Measurements from ENCODE around the gene HORMAD2.

The HORMAD2 gene

DNA sequence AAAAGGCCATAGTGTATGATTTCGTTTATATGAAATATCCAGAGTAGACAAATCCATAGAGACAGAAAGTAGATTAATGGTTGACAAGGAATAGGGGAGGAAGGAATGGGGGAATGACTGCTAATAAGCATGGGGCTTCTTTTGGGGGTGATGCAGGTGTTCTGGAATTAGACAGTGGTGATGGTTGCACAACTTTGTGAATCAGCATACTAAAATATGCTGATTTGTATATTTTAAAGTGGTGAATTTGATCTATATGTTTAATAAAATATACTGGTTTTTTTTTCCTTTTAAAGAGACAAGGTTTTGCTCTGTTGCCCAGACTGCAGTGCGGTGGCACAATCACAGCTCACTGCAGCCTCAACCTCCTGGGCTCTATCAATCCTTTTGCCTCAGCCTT, 6.5 kb upstream of the HORMAD2 start:
- TF ChIP-seq GLIS3 (CRISPR knock-in tag; IDR thresholded peaks at IDR 0.05) (no peak), TOX (CRISPR knock-in tag; IDR thresholded peaks at IDR 0.05; ENCODE audit: borderline replicate concordance) (no peak), BACH2 (CRISPR knock-in tag; IDR thresholded peaks at IDR 0.05; ENCODE audit: borderline replicate concordance) (no peak), RARB (CRISPR knock-in tag; IDR thresholded peaks at IDR 0.05) (no peak), ZFP30 (CRISPR knock-in tag; IDR thresholded peaks at IDR 0.05) (no peak), SNAI2 (CRISPR knock-in tag; IDR thresholded peaks at IDR 0.05) (no peak), CSDC2 (CRISPR knock-in tag; IDR thresholded peaks at IDR 0.05) (no peak), ZC3H10 (CRISPR knock-in tag; IDR thresholded peaks at IDR 0.05) (no peak), ZFP3 (CRISPR knock-in tag; IDR thresholded peaks at IDR 0.05) (no peak), ZNF565 (CRISPR knock-in tag; conservative IDR thresholded peaks at IDR 0.05; ENCODE audit: low read depth) (no peak), ZNF70 (CRISPR knock-in tag; IDR thresholded peaks at IDR 0.05) (no peak), ESRRG (CRISPR knock-in tag; IDR thresholded peaks at IDR 0.05) (no peak), ARNTL (CRISPR knock-in tag; IDR thresholded peaks at IDR 0.05; ENCODE audit: borderline replicate concordance, low read depth) (no peak)
- TF ChIP-seq, protein P1, sequence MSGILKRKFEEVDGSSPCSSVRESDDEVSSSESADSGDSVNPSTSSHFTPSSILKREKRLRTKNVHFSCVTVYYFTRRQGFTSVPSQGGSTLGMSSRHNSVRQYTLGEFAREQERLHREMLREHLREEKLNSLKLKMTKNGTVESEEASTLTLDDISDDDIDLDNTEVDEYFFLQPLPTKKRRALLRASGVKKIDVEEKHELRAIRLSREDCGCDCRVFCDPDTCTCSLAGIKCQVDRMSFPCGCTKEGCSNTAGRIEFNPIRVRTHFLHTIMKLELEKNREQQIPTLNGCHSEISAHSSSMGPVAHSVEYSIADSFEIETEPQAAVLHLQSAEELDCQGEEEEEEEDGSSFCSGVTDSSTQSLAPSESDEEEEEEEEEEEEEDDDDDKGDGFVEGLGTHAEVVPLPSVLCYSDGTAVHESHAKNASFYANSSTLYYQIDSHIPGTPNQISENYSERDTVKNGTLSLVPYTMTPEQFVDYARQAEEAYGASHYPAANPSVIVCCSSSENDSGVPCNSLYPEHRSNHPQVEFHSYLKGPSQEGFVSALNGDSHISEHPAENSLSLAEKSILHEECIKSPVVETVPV (CRISPR knock-in tag; IDR thresholded peaks at IDR 0.05) = no peak
- TF ChIP-seq, protein P2, sequence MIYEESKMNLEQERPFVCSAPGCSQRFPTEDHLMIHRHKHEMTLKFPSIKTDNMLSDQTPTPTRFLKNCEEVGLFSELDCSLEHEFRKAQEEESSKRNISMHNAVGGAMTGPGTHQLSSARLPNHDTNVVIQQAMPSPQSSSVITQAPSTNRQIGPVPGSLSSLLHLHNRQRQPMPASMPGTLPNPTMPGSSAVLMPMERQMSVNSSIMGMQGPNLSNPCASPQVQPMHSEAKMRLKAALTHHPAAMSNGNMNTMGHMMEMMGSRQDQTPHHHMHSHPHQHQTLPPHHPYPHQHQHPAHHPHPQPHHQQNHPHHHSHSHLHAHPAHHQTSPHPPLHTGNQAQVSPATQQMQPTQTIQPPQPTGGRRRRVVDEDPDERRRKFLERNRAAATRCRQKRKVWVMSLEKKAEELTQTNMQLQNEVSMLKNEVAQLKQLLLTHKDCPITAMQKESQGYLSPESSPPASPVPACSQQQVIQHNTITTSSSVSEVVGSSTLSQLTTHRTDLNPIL (CRISPR knock-in tag; IDR thresholded peaks at IDR 0.05; ENCODE audit: low read depth) = no peak
- TF ChIP-seq, protein P3, sequence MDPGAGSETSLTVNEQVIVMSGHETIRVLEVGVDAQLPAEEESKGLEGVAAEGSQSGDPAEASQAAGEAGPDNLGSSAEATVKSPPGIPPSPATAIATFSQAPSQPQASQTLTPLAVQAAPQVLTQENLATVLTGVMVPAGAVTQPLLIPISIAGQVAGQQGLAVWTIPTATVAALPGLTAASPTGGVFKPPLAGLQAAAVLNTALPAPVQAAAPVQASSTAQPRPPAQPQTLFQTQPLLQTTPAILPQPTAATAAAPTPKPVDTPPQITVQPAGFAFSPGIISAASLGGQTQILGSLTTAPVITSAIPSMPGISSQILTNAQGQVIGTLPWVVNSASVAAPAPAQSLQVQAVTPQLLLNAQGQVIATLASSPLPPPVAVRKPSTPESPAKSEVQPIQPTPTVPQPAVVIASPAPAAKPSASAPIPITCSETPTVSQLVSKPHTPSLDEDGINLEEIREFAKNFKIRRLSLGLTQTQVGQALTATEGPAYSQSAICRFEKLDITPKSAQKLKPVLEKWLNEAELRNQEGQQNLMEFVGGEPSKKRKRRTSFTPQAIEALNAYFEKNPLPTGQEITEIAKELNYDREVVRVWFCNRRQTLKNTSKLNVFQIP (CRISPR knock-in tag; IDR thresholded peaks at IDR 0.05; ENCODE audit: borderline replicate concordance, low read depth) = no peak
- TF ChIP-seq, protein P4, sequence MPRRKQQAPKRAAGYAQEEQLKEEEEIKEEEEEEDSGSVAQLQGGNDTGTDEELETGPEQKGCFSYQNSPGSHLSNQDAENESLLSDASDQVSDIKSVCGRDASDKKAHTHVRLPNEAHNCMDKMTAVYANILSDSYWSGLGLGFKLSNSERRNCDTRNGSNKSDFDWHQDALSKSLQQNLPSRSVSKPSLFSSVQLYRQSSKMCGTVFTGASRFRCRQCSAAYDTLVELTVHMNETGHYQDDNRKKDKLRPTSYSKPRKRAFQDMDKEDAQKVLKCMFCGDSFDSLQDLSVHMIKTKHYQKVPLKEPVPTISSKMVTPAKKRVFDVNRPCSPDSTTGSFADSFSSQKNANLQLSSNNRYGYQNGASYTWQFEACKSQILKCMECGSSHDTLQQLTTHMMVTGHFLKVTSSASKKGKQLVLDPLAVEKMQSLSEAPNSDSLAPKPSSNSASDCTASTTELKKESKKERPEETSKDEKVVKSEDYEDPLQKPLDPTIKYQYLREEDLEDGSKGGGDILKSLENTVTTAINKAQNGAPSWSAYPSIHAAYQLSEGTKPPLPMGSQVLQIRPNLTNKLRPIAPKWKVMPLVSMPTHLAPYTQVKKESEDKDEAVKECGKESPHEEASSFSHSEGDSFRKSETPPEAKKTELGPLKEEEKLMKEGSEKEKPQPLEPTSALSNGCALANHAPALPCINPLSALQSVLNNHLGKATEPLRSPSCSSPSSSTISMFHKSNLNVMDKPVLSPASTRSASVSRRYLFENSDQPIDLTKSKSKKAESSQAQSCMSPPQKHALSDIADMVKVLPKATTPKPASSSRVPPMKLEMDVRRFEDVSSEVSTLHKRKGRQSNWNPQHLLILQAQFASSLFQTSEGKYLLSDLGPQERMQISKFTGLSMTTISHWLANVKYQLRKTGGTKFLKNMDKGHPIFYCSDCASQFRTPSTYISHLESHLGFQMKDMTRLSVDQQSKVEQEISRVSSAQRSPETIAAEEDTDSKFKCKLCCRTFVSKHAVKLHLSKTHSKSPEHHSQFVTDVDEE (CRISPR knock-in tag; IDR thresholded peaks at IDR 0.05) = no peak
- ATAC-seq = no peak

DNA sequence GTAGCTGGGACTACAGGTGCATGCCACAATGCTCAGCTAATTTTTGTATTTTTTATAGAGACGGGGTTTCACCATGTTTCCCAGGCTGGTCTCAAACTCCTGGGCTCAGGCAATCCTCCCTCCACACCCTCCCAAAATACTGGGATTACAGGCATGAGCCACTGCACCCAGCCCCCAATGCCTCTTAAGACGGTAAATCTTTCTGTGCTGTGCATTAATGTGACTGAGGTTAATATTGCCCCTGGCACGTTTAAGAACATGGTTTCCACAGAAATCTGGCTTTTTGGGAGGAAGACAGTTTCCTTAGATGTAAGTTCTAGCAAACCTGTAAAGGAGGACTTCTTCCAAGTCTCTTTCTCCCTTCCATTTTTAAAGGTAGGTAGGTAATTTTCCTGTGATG, 6.1 kb upstream of the HORMAD2 start:
- ATAC-seq = no peak
- TF ChIP-seq ZC3H10 (CRISPR knock-in tag; IDR thresholded peaks at IDR 0.05) (no peak), TOX (CRISPR knock-in tag; IDR thresholded peaks at IDR 0.05; ENCODE audit: borderline replicate concordance) (no peak), ZNF8 (CRISPR knock-in tag; IDR thresholded peaks at IDR 0.05) (no peak), OSR1 (CRISPR knock-in tag; IDR thresholded peaks at IDR 0.05) (no peak), GLIS3 (CRISPR knock-in tag; IDR thresholded peaks at IDR 0.05) (no peak), RARB (CRISPR knock-in tag; IDR thresholded peaks at IDR 0.05) (no peak), CSDC2 (CRISPR knock-in tag; IDR thresholded peaks at IDR 0.05) (no peak), SNAI2 (CRISPR knock-in tag; IDR thresholded peaks at IDR 0.05) (no peak), TCF4 (CRISPR knock-in tag; IDR thresholded peaks at IDR 0.05; ENCODE audit: borderline replicate concordance) (no peak), ESRRG (CRISPR knock-in tag; IDR thresholded peaks at IDR 0.05) (no peak), ZNF70 (CRISPR knock-in tag; IDR thresholded peaks at IDR 0.05) (no peak), BACH2 (CRISPR knock-in tag; IDR thresholded peaks at IDR 0.05; ENCODE audit: borderline replicate concordance) (no peak), PPARA (CRISPR knock-in tag; IDR thresholded peaks at IDR 0.05; ENCODE audit: borderline replicate concordance) (no peak), ARNTL (CRISPR knock-in tag; IDR thresholded peaks at IDR 0.05; ENCODE audit: borderline replicate concordance, low read depth) (no peak), ZNF565 (CRISPR knock-in tag; conservative IDR thresholded peaks at IDR 0.05; ENCODE audit: low read depth) (no peak)
- TF ChIP-seq, protein P5, sequence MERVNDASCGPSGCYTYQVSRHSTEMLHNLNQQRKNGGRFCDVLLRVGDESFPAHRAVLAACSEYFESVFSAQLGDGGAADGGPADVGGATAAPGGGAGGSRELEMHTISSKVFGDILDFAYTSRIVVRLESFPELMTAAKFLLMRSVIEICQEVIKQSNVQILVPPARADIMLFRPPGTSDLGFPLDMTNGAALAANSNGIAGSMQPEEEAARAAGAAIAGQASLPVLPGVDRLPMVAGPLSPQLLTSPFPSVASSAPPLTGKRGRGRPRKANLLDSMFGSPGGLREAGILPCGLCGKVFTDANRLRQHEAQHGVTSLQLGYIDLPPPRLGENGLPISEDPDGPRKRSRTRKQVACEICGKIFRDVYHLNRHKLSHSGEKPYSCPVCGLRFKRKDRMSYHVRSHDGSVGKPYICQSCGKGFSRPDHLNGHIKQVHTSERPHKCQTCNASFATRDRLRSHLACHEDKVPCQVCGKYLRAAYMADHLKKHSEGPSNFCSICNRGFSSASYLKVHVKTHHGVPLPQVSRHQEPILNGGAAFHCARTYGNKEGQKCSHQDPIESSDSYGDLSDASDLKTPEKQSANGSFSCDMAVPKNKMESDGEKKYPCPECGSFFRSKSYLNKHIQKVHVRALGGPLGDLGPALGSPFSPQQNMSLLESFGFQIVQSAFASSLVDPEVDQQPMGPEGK (CRISPR knock-in tag; IDR thresholded peaks at IDR 0.05; ENCODE audit: borderline replicate concordance) = no peak
- TF ChIP-seq, protein P3 (CRISPR knock-in tag; IDR thresholded peaks at IDR 0.05; ENCODE audit: borderline replicate concordance, low read depth) = no peak
- TF ChIP-seq, protein P2 (CRISPR knock-in tag; IDR thresholded peaks at IDR 0.05; ENCODE audit: low read depth) = no peak
- TF ChIP-seq, protein P4 (CRISPR knock-in tag; IDR thresholded peaks at IDR 0.05) = no peak
